ENCODE data around the gene ARHGAP24. TPM values are rescaled to one million over a fixed set of nuclear protein-coding genes. Genes with fewer than 3 reads are reported as not detected.
A peak's percentile ranks its signal among the peaks of the same experiment; 100 is the strongest.

Gene ARHGAP24
- total RNA-seq, 1 donor from 2014 or later, result 17.8 TPM

DNA sequence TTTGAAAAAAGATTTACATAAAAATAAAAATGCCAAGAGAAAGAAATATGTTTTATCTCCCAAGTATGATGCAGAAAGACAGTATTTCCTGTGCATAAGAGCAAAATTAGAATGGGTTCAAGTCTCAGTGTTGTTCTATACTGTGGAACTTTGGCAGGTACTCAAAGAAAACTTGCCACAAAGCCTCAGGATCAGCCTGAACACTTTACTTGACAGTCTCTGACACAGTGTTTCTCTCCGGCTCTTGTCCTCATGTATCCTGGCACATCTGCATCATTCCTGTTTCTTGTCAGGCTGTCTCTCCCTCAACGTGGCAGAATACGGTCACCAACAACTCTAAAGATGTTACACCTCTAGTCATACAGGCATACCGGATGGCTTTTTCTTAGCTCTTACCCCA, 273.7 kb downstream of the ARHGAP24 start:
- Mint-ChIP-seq H3K4me1 (ENCODE audit: low read depth) (peaks cover 1% of the 10 kb centered on the region), H3K36me3 (ENCODE audit: insufficient read depth) (no peaks in the 10 kb centered on the region), H3K4me3 (ENCODE audit: low read depth) (no peak overlapping the region), H3K27me3 (no peaks in the 10 kb centered on the region), H3K9me3 (ENCODE audit: low read depth) (no peaks in the 10 kb centered on the region), H3K27ac (no peak overlapping the region)
- TF ChIP-seq, protein P1, sequence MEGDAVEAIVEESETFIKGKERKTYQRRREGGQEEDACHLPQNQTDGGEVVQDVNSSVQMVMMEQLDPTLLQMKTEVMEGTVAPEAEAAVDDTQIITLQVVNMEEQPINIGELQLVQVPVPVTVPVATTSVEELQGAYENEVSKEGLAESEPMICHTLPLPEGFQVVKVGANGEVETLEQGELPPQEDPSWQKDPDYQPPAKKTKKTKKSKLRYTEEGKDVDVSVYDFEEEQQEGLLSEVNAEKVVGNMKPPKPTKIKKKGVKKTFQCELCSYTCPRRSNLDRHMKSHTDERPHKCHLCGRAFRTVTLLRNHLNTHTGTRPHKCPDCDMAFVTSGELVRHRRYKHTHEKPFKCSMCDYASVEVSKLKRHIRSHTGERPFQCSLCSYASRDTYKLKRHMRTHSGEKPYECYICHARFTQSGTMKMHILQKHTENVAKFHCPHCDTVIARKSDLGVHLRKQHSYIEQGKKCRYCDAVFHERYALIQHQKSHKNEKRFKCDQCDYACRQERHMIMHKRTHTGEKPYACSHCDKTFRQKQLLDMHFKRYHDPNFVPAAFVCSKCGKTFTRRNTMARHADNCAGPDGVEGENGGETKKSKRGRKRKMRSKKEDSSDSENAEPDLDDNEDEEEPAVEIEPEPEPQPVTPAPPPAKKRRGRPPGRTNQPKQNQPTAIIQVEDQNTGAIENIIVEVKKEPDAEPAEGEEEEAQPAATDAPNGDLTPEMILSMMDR (IDR thresholded peaks at IDR 0.05; ENCODE audit: unreplicated experiment), result no peak
- no peak for DNase-seq (ENCODE audit: low spot score, unreplicated experiment)

DNA sequence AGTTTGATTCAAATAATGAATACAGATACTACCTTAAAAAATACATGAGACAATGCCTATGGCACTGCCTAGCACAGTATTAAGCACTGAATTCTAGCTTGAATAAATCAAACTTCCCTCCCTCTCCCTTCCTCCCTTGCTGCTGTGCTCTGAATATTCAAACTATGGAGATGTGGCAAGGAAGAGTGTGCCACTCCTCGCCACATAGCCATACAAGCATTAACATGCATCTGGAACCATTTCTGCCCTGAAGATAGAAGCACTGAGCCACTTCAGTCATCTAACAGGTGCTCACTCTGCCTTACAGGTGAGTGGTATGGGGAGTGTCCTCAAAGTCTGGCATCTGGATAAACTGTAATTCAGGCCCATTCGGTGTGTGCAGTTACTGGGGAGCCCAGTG, 276.9 kb downstream of the ARHGAP24 start:
- H3K36me3 Mint-ChIP-seq (ENCODE audit: insufficient read depth), result no peaks in the 10 kb centered on the region
- TF ChIP-seq, protein P1 (IDR thresholded peaks at IDR 0.05; ENCODE audit: unreplicated experiment), result no peak
- peaks cover 6% of the 10 kb centered on the region for H3K4me1 Mint-ChIP-seq (ENCODE audit: low read depth)
- H3K27ac Mint-ChIP-seq, result no peak overlapping the region
- no peak for DNase-seq (ENCODE audit: low spot score, unreplicated experiment)
- no peak overlapping the region for H3K4me3 Mint-ChIP-seq (ENCODE audit: low read depth)
- H3K27me3 Mint-ChIP-seq, result no peaks in the 10 kb centered on the region
- H3K9me3 Mint-ChIP-seq (ENCODE audit: low read depth), result no peaks in the 10 kb centered on the region

DNA sequence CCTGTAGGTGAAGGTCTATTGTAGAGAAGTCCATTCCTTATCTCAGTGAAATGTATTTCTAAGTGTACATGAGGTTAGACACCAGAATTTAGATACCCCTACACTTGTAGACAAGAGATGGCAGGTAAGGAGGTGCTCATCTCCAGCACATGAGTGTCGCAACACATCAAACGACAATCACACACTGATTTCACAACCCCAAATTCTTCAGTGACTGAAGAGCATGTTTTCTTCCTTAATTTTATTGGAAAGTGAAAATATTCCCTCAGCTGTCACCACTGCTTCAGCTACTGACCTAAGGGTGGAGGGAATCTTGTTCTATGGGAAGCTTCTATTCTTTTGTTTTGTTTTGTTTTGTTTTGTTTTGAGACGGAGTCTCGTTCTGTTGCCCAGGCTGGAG, 280.3 kb downstream of the ARHGAP24 start:
- Mint-ChIP-seq H3K27ac (no peak overlapping the region), H3K4me1 (ENCODE audit: low read depth) (peaks cover 7% of the 10 kb centered on the region), H3K27me3 (no peaks in the 10 kb centered on the region), H3K4me3 (ENCODE audit: low read depth) (no peak overlapping the region), H3K9me3 (ENCODE audit: low read depth) (no peaks in the 10 kb centered on the region), H3K36me3 (ENCODE audit: insufficient read depth) (no peaks in the 10 kb centered on the region)
- no peak for DNase-seq (ENCODE audit: low spot score, unreplicated experiment)
- TF ChIP-seq, protein P1 (IDR thresholded peaks at IDR 0.05; ENCODE audit: unreplicated experiment), result no peak

DNA sequence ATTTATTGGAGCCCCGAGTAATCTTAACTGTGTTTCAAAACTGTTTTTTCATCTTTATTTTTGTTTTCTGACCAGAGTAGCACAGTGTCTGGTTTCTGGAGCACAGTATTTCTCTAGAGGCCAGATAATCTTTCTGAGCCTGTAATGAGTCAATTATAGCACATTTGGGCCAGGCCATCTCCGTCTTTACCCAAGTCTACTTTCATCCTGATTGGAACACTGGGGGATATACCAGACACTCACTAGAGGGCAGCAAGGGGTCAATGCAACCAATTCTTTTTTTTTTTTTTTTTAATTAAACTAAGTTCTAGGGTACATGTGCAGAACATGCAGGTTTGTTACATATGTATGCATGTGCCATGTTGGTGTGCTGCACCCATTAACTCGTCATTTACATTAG, 282.0 kb downstream of the ARHGAP24 start:
- H3K9me3 Mint-ChIP-seq (ENCODE audit: low read depth), result no peaks in the 10 kb centered on the region
- TF ChIP-seq, protein P1 (IDR thresholded peaks at IDR 0.05; ENCODE audit: unreplicated experiment), result peak; percentile 43
- no peak overlapping the region for H3K27ac Mint-ChIP-seq
- DNase-seq (ENCODE audit: low spot score, unreplicated experiment), result no peak
- H3K36me3 Mint-ChIP-seq (ENCODE audit: insufficient read depth), result no peaks in the 10 kb centered on the region
- H3K4me3 Mint-ChIP-seq (ENCODE audit: low read depth), result no peak overlapping the region
- H3K27me3 Mint-ChIP-seq, result no peaks in the 10 kb centered on the region
- peaks cover 11% of the 10 kb centered on the region for H3K4me1 Mint-ChIP-seq (ENCODE audit: low read depth)

DNA sequence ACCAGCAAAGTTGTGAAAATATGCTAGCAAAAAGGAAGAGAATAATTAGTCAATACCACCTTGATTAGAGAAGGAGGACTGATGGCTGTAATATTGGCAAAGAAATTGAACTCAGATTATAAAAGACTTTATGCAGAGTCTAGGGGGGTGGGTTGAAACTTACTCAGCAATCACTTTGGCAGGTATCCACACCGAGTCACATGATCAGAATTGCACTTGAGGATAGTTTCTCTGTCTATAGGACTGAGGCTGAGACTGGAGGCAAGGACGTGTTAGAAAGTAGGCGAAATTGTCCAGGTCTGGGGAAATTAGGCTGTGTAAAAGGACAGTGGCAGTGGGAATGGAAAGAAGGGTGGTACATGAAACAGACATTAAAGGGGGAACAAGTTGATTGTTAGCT, 284.4 kb downstream of the ARHGAP24 start:
- TF ChIP-seq, protein P1 (IDR thresholded peaks at IDR 0.05; ENCODE audit: unreplicated experiment), result no peak
- Mint-ChIP-seq H3K4me3 (ENCODE audit: low read depth) (no peak overlapping the region), H3K27me3 (no peaks in the 10 kb centered on the region), H3K9me3 (ENCODE audit: low read depth) (no peaks in the 10 kb centered on the region), H3K27ac (no peak overlapping the region), H3K4me1 (ENCODE audit: low read depth) (peaks cover 19% of the 10 kb centered on the region), H3K36me3 (ENCODE audit: insufficient read depth) (no peaks in the 10 kb centered on the region)
- no peak for DNase-seq (ENCODE audit: low spot score, unreplicated experiment)

All from progenitor cell of endocrine pancreas (in vitro differentiated cells).